GM21360 (cell line): Measurements from ENCODE around the gene SLC12A1.

Experiments
- ATAC-seq: cut with Tn5 transposase; IDR thresholded peaks from one replicate; pipeline ENCODE4 v1.9.1; 2021; ENCODE audit warnings: mild to moderate bottlenecking, moderate library complexity; ENCODE audit not compliant: unreplicated experiment

The SLC12A1 gene

DNA sequence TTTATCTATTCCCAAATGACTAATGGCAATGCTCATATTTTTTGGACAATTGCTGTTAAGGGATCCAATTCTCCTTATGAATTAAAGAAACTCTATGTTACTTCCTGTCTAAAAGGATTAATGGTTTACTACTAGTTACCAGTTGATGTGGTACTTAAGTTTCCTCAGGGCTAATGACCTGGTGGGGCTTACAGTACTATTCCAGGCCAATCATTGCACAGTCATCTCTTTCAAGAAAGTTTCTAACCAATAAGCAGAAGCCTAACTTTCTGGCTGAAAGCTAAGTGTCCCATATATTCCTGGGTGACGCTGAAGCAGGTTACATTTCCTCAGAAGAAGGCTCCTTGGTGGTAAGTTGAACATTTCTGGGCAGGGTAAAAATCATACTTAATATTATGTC, at the start of gene SLC12A1:
Gene SLC12A1, plus strand, starts transcription at position 322 of the 400 bp plus-strand sequence. CDS start 1,418 bp downstream, outside the sequence.
- no peak for ATAC-seq

DNA sequence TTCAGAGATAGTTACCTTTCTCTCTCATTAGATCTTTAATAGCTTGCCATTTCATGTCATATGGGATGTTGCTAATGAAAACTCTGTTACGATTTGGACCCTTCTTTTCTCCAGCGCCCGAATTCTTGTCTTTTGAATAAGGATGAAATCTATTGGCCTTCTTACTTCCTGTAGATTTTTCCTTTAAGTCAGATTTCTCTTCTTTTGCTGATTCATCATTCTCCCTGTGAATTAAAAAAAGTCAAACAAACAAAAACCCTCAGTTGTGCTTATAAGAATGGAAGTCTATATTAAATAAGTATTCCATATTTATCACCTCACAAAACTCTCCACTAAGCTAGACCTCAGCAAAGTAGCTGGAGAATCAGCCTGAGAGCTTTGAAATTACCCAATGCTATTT, 37.5 kb upstream of the SLC12A1 start:
- no peak for ATAC-seq

DNA sequence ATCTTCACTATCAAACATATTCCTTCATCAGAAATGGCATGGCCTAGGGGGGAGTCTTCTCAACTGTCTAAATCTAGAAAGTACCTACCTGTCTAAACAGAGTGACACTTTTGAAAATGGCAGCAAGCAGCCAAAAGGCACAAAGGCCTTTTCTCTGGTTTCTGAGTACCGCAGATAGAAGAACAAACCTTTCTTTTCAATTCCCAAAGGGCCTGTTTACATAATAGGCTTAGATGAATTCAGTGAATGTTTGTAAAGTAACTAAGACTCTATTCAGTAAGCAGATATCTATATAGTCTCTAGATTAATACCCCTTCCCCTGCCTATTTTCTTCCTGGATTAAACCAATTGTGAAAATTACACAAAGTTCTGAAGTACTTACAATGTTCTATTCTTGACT, 35.1 kb upstream of the SLC12A1 start:
- no peak for ATAC-seq

DNA sequence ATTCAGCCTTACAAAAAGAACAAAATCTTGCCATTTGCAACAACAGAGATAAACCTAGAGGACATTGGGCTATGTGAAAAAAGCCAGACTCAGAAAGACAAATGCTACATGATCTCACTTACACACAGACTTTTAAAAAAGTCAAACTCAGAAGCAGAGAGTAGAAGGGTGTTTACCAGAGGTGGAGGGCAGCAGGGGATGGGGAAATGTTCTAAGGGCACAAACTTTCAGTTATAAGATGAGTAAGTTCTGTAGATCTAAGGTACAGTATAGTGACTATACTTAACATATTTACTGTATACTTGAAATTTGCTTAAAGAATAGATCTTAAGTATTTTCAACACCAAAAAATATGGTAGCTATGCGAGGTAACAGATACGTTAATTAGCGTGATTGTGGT, 31.0 kb upstream of the SLC12A1 start:
- ATAC-seq, result no peak

DNA sequence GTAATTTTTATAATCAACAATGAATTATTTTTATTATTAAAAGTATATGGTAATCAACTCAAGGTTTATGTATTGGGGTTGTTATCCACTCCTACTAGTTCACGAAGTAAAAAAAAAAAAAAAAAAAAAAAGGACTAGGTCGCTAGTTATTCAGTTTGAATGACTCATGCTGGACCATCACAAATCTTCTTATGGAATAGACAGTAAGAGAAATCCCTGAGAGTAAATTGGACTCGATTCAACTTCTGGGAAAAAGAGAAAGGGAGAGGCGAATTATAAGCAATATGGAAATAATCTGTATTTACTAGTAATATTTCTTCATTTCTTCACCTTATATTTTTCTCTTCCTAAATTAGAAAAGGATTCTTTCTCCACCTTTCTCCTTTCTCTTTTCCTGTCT, 30.0 kb upstream of the SLC12A1 start:
- ATAC-seq, result no peak

DNA sequence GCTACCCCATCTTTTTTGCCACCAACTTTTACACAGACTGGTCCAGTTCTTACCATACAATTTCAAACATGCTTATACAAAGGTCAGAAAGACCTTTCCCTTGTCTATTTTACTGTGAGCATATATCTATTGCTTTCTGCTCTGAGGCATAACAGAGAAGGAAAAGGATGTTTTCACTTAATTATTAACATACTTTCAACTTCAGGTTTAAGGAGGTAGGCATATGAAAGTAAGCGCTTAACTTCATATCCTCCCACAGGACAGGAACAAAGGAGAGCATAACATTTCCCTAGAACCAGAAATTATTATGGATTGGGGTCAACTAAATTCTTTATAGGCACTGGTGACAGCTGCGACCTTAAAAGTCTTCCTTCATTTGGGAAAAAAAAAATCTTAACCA, 29.1 kb upstream of the SLC12A1 start:
- no peak for ATAC-seq

DNA sequence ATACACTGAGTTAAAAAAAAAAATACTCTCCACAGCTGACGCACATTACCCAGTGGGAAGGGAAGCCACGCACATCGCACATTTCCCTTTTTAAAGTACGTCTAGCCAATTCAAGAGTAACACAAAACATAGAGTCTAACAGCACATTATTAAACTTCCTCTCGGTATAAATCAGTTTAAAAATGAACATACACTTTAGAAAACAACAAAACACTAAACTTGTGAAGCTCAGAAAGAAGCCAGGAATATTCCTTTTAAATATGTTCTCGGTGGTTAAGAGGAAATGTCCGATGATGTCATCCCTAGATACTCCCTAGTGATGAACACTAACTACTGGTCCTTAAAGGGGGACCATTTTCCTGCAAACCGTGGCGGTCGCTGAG, 28.7 kb upstream of the SLC12A1 start:
- peak; percentile 69 for ATAC-seq

DNA sequence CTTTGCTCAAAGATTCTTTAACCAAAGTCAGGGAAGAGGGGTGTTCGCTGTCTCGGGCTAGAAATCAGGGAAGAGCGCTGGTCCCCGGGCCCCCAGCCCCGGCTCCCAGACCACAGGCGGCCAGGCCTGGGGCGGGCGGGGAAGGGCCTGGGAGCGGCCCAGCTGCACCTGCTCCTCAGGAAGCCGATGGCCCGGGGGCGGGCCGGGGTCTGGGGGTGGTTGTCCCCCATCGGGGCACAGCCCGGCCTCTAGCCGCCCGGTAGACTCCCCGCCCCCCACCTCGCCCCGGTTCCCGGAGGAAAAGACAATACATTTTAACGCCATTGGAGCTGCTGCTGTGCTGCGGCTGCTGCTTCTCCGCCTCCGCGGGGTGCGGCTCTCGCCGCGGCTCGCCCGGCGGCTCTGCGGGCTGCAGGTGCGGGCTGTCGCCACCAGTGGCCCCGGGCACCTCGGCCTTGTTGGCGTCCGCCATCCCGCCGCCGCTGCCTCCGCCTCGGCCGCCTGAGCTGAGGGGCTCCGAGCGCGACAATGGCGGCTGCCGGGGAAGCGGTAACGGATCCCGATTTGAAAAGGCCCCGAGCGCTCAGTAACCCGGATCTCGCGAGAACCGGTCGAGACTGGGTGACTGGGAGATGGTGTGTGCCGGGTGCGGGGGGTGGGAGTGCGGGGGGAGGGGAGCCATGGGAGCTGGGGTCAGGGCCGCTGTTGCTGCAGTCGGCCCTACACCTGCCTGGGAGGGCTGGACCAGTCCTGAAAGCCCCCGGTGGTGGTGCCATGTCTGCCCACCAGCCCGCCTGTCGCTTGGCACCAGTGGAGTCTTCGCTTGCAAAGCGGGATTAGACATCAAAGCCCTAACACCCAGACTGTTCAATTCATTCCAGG, 28.1 kb upstream of the SLC12A1 start, which contains the start of gene MYEF2:
Gene MYEF2, minus strand, starts transcription at position 530 of the 882 bp plus-strand sequence. Its CDS starts 58 bp downstream, at position 472.
- peak; percentile 76 for ATAC-seq

DNA sequence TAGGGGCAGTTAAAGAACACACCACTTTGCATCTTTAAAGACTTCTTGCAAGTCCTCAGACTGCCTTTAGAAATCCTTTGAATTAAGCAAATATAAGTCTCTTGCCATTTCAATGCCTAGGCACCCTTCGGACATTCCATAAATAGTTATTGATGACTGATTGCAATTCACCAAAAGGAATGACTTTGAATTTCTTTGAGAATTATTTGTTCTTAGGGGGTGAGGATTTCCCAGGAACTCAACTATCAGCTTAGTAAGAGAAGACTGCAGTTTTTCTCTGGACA, 27.5 kb upstream of the SLC12A1 start:
- ATAC-seq, result no peak

DNA sequence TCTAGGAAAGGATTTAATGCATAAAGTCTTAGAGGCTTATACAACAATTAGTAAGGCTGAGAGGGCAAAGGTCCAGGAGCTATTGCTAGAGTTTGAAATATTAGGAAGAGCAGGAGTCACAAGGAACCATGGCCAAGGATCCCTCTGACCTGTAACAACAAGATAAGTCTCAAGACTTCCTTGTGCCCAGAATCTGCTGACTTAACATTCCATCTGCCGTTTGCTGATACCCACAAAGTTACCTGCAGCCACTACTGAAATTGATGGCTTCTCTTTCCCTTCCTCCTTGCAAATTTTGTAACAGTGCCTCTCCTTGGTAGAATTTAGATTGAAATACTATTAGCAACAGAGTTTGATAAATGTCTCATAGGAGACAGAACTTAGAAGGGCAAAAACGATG, 23.4 kb upstream of the SLC12A1 start:
- no peak for ATAC-seq

DNA sequence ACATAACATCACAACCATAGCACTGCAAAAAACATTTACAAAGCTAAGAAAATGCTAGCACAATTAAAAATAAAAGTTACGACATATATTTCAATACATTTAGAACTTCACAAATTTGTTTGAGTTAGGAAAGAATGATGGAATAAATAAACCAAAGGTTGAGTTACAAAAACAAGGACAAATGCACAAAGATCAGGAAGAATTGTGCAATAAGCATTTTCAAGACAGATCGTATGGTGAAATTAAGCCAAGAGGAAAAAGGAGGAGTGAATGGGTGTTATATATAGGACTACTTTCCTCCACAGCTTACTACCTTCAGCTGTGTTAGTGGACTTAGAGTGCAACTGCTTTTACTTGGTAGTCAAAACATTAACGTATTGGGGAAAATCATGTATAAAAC, 20.6 kb upstream of the SLC12A1 start:
- no peak for ATAC-seq

DNA sequence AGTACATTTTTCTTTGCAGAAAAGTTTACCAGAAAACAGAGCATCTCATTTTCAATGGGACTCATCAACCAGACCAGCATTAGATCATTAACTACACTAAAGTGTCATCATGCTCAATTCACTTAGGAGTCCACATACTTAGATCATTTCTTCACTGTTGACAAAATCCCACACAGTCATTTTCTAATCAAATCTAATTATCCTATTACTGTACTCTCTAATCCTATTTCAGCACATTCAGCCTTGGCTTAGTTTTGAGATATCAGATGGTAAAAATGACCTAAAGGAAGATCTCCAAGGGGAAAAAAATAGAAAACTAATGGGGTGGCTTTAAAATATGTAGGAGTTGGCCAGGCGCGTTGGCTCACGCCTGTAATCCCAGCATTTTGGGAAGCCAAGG, 19.8 kb upstream of the SLC12A1 start:
- no peak for ATAC-seq

DNA sequence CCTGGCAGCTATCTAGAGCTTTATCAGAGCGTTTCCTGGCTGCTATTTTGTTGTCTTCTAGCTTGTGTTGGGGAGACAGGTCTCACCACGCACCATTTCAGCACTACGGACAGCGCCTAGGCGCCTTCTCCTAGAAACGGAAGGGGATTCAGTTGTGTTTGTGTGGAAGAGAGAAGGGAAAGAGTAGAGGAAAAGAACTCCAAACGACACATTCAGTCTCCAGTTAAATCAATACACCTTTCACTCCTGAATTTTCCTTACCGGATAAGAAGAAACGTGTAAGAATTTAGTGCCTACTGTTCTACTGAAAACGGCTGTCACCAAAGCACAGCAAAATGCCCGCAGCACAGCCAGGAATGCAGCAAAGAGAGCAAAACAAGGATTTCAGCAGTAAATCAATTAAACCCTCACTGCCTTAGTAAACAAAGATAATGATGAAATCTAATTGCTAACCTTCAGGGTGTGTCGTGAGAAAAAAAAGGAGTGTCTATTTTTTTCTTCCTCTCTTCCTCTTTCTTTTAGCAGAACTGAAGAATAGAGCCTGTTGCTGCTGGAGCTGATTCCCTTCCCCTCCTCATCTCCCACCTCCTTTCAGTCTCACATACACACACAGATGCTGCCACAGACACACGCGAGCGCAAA, 15.0 kb upstream of the SLC12A1 start:
- ATAC-seq, result no peak

DNA sequence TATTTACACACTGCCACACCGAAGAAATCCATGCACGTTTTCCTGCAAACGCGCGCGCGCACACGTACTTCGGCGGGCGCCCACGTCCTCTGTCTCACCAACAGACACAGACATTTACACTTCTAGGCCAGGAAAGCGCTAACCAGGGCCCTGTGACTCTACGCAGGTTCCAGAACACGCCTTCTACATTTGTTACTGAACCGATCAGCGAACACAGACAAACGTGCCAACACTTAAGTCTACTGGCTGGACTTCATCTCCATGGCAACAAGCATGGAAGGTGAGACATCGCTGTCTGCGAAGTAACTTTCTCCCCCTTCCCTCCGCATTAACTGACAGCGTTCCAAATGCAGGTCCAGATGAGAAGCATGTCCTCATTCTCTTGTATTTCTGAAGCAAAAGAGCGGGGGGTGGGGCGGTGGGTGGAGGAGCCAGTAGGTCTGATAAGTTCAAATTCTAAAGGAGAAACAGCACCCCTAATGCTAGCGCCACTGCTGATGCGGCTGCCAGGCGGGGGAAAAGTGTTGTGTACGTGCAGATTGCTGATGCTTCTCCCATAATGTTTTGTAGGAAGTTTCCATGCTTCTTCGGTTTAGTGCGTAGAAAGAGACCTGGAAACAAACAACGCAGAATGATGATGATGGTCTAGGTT, 14.4 kb upstream of the SLC12A1 start, which contains the start of gene CTXN2:
Gene CTXN2, plus strand, starts transcription at position 92 of the 652 bp plus-strand sequence. CDS start 9,636 bp downstream, outside the sequence.
- no peak for ATAC-seq

DNA sequence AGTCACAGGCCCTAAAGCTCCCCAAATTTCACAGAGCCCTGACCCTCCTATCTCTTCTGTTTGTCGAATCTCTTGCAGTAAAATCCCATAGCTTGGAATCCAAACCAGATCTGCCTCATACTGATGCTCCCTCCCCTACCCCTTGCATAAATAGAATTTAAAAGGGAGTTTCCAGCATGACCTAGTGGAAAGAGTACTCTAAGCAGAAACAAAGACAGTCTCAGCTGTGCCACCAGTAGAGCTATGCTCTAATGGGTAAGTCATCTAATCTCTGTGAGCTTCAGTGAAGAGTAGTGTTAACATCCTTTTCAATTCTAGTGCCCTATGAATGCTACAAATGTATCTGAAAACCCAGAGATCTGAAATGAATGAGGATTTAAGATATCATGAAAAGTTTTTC, 4.0 kb upstream of the SLC12A1 start:
- no peak for ATAC-seq

DNA sequence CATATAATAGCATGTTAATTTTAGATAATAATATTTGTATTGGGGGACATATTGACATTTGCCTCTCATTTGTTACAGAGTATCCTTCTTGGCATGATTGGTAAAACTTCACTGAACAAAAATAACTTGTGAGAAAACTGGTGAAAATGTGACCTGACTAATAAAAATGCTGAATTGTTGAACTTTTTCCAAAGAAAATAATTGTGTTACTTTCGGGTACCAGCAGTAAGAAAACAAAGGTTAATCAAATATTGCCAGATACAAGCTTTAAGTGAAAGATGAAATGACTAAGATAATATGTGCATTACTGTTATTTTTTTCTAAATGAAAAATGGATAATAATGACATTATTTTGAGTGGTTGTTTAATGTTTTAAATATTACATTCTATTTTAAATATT, 15.2 kb downstream of the SLC12A1 start:
- no peak for ATAC-seq

DNA sequence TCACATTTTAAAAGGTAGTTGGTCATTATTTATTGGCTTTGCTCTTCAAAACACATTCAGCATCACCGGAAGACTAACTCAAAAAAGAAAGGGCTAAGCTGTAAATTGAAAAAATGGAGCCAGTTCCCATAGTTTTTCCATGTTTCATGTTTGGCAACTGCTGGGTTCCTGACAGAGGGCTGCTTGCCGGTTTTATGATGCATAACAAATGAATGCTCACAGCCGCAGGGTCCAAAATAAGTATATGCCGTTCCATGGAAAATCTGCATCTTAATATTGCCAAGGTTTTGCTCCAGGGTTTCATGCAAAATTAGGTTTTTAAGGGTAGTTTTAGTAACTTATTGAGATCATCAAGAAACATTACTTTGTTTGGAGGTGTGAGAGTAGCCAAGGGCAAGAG, 15.8 kb downstream of the SLC12A1 start:
- no peak for ATAC-seq

DNA sequence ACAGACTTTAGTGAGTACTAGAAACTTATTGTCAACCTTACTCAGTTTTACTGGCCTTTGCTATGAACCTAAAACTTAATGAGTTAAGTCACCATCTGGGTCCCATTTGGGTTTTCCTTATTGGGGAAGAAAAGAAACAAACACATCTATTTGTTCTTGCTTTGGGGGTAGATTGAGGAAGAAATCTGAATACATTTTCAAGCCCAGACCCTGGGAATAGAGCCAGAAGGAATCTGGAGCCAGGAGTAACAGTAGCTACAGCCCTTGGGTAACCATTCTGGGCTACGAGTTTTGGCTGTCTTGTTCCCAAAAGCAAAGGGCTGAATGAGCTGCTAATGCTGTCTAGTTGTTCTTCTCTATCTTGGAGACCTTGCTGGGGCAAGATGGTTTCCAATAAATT, 16.5 kb downstream of the SLC12A1 start:
- ATAC-seq, result no peak

DNA sequence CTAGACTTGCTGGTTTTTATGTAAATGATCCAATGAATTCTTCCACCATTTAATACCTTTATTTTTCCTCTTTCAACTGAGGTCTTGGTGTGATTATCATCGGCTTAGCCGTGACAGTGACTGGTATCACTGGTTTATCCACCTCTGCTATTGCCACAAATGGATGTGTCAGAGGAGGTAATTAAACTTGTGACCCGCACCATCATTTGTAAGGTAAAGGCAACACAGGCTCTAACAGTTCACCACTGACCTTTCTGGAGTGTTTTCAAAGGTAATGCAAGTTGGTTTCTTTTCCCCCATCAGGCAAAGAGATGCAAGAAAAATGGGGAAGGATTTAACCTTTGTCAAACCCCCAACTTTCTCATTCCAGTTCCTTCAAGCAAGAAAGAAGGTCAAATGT, 19.7 kb downstream of the SLC12A1 start:
- no peak for ATAC-seq

DNA sequence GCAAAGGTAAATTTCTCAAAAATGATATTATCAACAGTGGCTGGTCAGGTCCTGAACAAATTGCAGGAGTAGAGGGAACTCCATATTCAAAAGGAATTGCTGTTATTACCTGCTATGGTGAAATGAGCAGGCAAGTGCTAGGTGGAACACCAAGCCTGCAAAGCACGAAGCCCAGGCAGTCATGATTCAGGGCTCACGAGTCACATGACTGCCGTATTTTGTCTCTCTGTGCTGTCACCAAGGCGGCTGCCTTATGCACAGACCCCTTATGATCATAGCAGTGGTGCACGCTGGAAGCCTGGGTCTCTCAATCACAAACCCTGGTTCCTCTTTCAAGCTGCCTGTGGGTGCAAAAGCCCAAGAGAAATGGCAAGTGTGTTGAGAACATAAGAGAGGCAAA, 24.4 kb downstream of the SLC12A1 start:
- ATAC-seq, result no peak

DNA sequence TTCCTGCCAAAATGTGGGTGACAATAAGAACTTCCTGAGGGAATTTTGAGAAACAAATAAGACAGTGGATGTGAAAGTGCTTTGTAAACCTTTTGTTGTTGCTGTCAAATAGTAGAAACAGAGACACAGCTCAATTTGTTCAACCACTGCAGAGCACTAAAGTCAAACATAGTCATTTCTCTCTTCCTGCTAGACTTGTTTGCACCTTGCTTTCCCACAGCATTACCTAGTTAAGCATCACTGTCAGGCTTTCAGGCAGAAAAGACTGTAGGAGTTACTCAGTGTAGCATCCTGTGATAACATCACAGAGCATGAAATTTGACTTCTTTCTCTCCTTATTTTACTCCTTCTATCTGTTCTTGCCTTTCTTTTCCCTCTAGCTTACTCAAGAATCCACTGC, 27.1 kb downstream of the SLC12A1 start:
- ATAC-seq, result no peak

DNA sequence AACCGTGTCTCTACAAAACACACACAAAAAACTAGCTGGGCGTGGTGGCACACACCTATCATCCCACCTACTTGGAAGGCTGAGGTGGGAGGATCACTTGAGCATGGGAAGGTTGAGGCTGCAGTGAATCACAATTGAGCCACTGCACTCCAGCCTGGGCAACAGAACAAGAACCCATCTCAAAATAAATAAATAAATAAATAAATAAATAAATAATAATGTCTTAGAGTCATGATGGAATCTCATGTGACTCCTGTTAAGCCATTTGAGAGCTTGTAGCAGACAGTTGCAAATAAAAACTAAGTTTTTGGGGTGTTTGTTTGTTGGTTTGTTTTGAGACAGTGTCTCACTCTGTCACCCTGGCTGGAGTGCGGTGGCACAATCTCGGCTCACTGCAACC, 33.2 kb downstream of the SLC12A1 start:
- no peak for ATAC-seq
